ENCODE measurements around the gene SLC4A1. TPM values are rescaled to one million over a fixed set of nuclear protein-coding genes. Genes with fewer than 3 reads are reported as not detected.

Gene SLC4A1
- total and polyA plus RNA-seq, 4 donors = 0.14 to 1,478 TPM; not detected in 2

GRCh38 chr17:44235583-44235936 is 32.4 kb downstream of the SLC4A1 start:
- Histone ChIP-seq H3K36me3 (ENCODE audit: control insufficient read depth in 4 of 4, insufficient read depth in 3 of 4, low read depth in 1 of 4, low read length in 3 of 4) (no peaks in the 10 kb centered on the region), H3K27ac (ENCODE audit: low read depth in 1 of 2, low read length in 2 of 2) (no peak overlapping the region), H3K4me3 (ENCODE audit: low read depth in 1 of 3, low read length in 3 of 3) (no peak overlapping the region), H3K9me3 (ENCODE audit: control insufficient read depth in 4 of 4, low read length in 3 of 4) (no peaks in the 10 kb centered on the region), H3K4me1 (ENCODE audit: control insufficient read depth in 4 of 4, insufficient read depth in 4 of 4, low read length in 3 of 4) (peaks cover 0 to 3% (median 0%) of the 10 kb centered on the region in 4 donors), H3K9ac (ENCODE audit: low read depth in 1 of 2, low read length in 2 of 2) (no peak overlapping the region), H3K27me3 (ENCODE audit: control insufficient read depth in 4 of 4, insufficient read depth in 4 of 4, low read length in 3 of 4) (no peaks in the 10 kb centered on the region)
- no peak for TF ChIP-seq RXRA (IDR thresholded peaks at IDR 0.05)
- TF ChIP-seq SP1 (IDR thresholded peaks at IDR 0.05) = no peak
- no peak for TF ChIP-seq EGR1 (IDR thresholded peaks at IDR 0.05; ENCODE audit: low read depth in 2 of 2)
- TF ChIP-seq TAF1 (conservative IDR thresholded peaks at IDR 0.05) = no peak
- no peak for TF ChIP-seq ATF3 (IDR thresholded peaks at IDR 0.05)
- no peak for TF ChIP-seq CTCF (IDR thresholded peaks at IDR 0.05; ENCODE audit: low read depth, low read length, missing input control)
- TF ChIP-seq GABPA (IDR thresholded peaks at IDR 0.05 in 1 of 2, conservative IDR thresholded peaks at IDR 0.05 in 1 of 2) = no peak
- TF ChIP-seq, protein P1, sequence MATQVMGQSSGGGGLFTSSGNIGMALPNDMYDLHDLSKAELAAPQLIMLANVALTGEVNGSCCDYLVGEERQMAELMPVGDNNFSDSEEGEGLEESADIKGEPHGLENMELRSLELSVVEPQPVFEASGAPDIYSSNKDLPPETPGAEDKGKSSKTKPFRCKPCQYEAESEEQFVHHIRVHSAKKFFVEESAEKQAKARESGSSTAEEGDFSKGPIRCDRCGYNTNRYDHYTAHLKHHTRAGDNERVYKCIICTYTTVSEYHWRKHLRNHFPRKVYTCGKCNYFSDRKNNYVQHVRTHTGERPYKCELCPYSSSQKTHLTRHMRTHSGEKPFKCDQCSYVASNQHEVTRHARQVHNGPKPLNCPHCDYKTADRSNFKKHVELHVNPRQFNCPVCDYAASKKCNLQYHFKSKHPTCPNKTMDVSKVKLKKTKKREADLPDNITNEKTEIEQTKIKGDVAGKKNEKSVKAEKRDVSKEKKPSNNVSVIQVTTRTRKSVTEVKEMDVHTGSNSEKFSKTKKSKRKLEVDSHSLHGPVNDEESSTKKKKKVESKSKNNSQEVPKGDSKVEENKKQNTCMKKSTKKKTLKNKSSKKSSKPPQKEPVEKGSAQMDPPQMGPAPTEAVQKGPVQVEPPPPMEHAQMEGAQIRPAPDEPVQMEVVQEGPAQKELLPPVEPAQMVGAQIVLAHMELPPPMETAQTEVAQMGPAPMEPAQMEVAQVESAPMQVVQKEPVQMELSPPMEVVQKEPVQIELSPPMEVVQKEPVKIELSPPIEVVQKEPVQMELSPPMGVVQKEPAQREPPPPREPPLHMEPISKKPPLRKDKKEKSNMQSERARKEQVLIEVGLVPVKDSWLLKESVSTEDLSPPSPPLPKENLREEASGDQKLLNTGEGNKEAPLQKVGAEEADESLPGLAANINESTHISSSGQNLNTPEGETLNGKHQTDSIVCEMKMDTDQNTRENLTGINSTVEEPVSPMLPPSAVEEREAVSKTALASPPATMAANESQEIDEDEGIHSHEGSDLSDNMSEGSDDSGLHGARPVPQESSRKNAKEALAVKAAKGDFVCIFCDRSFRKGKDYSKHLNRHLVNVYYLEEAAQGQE (IDR thresholded peaks at IDR 0.05) = no peak
- DNase-seq (ENCODE audit: low spot score) = no peak
- WGBS = 94% methylated on average over 5 of the region's 5 CpGs

GRCh38 chr17:44233582-44233981 is 34.4 kb downstream of the SLC4A1 start:
- TF ChIP-seq JUND (IDR thresholded peaks at IDR 0.05) = no peak
- no peak for TF ChIP-seq RXRA (IDR thresholded peaks at IDR 0.05)
- TF ChIP-seq ATF3 (IDR thresholded peaks at IDR 0.05) = no peak
- TF ChIP-seq HNF4A (conservative IDR thresholded peaks at IDR 0.05) = no peak
- TF ChIP-seq FOXA2 (IDR thresholded peaks at IDR 0.05) = no peak
- TF ChIP-seq HNF4G (IDR thresholded peaks at IDR 0.05) = no peak
- TF ChIP-seq, protein P1 (IDR thresholded peaks at IDR 0.05) = no peak
- TF ChIP-seq RAD21 (IDR thresholded peaks at IDR 0.05) = no peak
- TF ChIP-seq, protein P2, sequence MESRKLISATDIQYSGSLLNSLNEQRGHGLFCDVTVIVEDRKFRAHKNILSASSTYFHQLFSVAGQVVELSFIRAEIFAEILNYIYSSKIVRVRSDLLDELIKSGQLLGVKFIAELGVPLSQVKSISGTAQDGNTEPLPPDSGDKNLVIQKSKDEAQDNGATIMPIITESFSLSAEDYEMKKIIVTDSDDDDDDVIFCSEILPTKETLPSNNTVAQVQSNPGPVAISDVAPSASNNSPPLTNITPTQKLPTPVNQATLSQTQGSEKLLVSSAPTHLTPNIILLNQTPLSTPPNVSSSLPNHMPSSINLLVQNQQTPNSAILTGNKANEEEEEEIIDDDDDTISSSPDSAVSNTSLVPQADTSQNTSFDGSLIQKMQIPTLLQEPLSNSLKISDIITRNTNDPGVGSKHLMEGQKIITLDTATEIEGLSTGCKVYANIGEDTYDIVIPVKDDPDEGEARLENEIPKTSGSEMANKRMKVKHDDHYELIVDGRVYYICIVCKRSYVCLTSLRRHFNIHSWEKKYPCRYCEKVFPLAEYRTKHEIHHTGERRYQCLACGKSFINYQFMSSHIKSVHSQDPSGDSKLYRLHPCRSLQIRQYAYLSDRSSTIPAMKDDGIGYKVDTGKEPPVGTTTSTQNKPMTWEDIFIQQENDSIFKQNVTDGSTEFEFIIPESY (IDR thresholded peaks at IDR 0.05) = no peak
- TF ChIP-seq GABPA (IDR thresholded peaks at IDR 0.05 in 1 of 2, conservative IDR thresholded peaks at IDR 0.05 in 1 of 2) = no peak
- no peak for TF ChIP-seq CTCF (IDR thresholded peaks at IDR 0.05; ENCODE audit: low read depth, low read length, missing input control)
- no peak for TF ChIP-seq SP1 (IDR thresholded peaks at IDR 0.05)
- no peak for TF ChIP-seq FOXA1 (IDR thresholded peaks at IDR 0.05)
- TF ChIP-seq, protein P3, sequence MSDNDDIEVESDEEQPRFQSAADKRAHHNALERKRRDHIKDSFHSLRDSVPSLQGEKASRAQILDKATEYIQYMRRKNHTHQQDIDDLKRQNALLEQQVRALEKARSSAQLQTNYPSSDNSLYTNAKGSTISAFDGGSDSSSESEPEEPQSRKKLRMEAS (IDR thresholded peaks at IDR 0.05) = no peak
- TF ChIP-seq TAF1 (conservative IDR thresholded peaks at IDR 0.05) = no peak
- TF ChIP-seq YY1 (IDR thresholded peaks at IDR 0.05) = no peak
- TF ChIP-seq NR2F2 (IDR thresholded peaks at IDR 0.05) = no peak
- TF ChIP-seq EGR1 (IDR thresholded peaks at IDR 0.05; ENCODE audit: low read depth in 2 of 2) = no peak
- 88% methylated on average over 5 of the region's 5 CpGs for WGBS
- Histone ChIP-seq H3K9ac (ENCODE audit: low read depth in 1 of 2, low read length in 2 of 2) (no peak overlapping the region), H3K27me3 (ENCODE audit: control insufficient read depth in 4 of 4, insufficient read depth in 4 of 4, low read length in 3 of 4) (no peaks in the 10 kb centered on the region), H3K4me3 (ENCODE audit: low read depth in 1 of 3, low read length in 3 of 3) (no peak overlapping the region), H3K4me1 (ENCODE audit: control insufficient read depth in 4 of 4, insufficient read depth in 4 of 4, low read length in 3 of 4) (peaks cover 0 to 3% (median 0%) of the 10 kb centered on the region in 4 donors), H3K9me3 (ENCODE audit: control insufficient read depth in 4 of 4, low read length in 3 of 4) (no peaks in the 10 kb centered on the region), H3K27ac (ENCODE audit: low read depth in 1 of 2, low read length in 2 of 2) (no peak overlapping the region), H3K36me3 (ENCODE audit: control insufficient read depth in 4 of 4, insufficient read depth in 3 of 4, low read depth in 1 of 4, low read length in 3 of 4) (no peaks in the 10 kb centered on the region)
- DNase-seq (ENCODE audit: low spot score) = no peak

All from liver (tissue), 9 donors.